DMS 273 treated with DMSO at 0.1 percent for 48 hours (cell line): ENCODE data around the gene SPATA13.

Source experiments
- DNase-seq: peaks from one replicate; lab custom pipeline; 2025; lab: John Stamatoyannopoulos, UW

SPATA13 gene

DNA sequence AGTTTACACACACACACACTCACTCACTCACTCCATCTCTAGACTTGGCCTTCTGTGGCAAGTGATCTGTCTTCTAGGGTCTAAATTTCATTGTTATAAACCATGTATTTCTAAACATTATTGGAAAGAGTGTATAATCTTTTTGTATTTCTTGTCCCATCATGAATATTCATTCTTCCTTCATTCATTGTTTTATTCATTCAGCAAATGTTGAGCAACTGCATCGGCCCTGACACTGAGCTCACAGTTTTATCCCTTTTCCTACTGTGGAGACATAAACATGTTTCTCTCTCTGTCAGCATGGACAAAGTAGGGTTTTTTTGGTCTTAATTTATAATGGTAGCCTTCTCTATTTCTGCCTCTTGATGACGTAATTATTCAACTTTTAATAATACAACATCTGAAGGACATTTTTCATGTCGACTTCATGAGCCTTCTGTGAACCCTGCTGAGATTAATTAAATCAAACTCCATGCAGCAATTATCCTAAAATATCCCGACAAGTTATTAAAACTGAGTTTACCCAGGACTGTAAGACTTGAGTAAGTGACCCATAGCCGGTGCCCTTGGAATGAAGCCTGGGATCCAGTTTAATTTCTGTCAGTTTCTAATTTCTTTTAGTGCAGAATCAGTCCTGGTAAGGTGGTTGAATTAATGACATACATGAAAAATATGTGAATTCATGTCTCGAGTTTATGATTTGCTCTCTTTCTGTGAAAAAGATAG is 7.3 kb downstream of the SPATA13 start:
- no peak for DNase-seq

DNA sequence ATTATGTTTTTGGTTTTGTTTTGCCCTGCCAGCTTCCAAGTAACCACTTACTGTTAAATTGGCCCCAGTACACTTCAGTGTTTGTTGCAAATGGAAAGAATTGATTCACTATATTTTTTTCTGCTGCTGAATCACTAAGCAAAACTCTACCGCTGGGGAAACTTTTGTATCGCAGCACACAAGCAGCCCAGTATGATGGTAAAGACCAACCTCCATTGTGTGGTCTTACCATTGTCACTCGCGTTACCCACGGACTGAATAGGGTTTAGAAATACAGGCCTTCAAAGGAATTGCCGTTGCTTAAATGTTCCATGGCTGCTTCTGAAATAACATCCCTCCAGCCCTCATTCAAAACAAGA is 7.9 kb downstream of the SPATA13 start:
- DNase-seq: no peak

DNA sequence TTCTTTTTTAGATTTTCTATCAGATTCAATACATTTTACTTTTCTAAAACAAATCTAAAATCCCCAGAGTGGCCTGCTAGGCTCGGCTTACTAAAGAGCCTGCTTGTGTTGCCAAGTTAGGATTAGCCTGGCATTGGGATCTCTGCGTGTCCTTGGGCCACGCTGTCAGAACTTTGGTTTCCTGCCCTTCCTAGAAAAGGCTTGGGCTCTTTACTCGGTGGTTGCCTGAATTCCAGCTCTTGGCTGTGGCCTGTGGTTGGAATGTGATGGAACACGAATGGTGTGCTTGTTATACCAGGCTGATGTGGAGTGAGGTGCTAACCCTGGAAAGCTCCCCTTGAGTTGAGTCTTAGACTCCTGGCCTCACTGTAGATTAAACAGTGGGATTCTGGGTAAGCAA is 8.5 kb downstream of the SPATA13 start:
- DNase-seq: no peak

GRCh38 chr13:24172071-24172470 is 11.6 kb downstream of the SPATA13 start:
- no peak for DNase-seq

- DNase-seq: no peak
These were observed 13.3 kb downstream of the SPATA13 start for GRCh38 chr13:24173795-24174194.

DNA sequence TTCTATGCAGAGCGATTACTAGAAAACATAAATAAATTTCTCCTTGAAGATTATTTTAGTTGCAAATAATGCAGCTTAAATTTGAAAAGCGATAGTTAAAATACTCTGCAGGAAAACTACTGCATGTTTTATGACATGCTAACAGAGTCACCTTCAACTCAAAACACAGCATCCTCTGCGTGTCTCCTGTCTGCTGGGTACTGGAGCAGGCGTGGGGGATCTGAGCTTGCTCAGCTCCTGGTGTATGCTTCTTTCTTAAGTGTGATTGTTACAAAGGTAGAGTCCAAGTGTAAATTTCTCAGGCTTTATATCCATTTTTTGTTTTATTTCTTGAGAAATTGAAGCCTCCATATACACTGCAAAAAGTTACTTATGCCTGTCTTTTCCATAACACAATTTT is 15.3 kb downstream of the SPATA13 start:
- DNase-seq: no peak

GRCh38 chr13:24176351-24177101 is 16.0 kb downstream of the SPATA13 start:
- DNase-seq: no peak

- no peak for DNase-seq
These were observed 18.4 kb downstream of the SPATA13 start for GRCh38 chr13:24178847-24179485.

DNA sequence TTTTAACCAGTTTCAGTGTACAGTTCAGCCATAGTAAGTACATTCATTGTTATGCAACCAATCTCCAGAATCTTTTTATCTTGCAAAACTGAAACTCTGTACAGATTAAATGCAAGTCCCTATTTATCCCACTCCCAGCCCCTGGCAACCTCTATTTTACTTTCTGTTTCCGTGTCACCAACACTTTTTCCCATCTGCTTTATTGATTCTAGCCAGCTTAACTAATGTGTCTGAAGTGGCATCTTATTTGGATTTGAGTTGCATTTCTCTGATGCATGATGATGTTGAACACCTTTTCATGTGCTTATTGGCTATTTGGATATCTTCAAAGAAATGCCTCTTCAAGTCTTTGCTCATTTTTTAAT is 18.9 kb downstream of the SPATA13 start:
- DNase-seq: no peak

DNA sequence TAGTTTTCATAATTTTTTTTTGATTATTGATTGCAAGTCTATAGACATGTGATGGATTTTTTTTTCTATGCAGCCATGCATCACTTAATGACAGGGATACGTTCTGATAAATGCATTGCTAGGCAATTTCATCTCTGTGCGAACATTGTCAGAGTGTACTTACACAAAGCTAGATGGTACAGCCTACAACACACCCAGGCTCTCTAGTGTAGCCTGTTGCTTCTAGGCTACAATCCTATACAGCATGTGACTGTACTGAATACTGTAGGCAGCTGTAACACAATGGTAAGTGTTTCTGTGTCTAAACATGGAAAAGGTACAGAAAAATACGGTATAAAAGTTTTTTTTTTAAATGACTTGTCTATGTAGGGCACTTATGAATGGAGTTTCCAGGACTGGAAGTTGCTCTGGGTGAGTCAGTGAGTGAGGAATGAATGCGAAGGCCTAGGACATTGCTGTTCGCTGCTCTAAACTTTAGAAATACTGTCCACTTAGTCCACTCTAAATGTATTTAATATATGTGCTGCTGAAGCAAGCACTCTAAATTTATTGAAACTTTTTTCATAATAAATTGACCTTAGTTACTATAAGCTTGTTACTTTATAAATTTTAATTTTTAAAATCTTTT is 20.3 kb downstream of the SPATA13 start:
- DNase-seq: no peak

DNA sequence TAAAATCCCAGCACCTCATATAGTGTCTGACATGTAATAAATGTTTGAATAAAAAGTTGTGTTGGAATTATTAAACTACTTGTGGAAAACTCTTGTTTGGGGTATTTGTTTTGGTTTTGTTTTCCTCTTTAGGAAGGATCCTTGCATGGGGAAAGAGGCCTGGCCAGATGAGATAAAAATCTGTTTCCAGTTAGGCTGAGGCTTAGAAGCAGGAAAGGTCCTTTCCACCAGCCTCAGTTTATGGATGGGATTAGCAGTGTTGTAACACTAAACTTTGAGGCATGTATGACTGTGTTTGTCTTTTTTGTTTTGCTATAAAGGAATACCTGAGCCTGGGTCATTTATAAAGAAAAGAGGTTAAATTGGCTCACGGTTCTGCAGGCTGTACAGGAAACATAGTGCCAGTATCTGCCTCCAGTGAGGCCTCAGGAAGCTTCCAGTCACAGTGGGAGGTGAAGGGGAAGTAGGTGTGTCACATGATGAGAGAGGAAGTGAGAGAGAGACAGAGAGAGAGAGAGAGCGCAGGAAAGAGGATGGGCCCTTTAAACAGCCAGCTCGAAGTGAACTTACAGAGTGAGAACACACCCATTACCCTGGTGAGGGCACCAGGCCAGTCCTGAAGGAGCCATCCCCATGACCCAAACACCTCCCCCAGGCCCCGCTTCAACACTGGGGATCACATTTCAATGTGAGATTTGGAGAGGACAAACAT is 21.6 kb downstream of the SPATA13 start:
- DNase-seq: no peak

DNA sequence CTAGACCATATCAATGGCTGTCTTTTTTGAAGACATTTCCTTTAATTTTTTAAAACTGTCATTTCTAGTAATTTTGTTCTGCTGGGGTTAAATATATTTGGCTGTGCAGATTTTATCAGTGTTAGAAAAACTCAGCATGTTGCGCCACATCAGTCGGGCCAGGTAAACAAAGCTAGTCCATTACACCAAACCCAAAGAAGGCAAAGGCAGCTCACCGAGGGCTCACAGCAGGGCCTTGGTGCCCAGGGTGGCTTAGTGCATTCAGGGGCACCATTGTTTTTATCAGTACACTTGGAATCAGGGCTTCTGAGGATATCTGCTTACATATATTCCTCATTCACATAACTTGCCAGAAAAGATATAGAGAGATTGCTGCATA is 22.2 kb downstream of the SPATA13 start:
- no peak for DNase-seq

- no peak for DNase-seq
These were observed 23.2 kb downstream of the SPATA13 start for GRCh38 chr13:24183741-24184182.

GRCh38 chr13:24184265-24184841 is 23.8 kb downstream of the SPATA13 start:
- no peak for DNase-seq

DNA sequence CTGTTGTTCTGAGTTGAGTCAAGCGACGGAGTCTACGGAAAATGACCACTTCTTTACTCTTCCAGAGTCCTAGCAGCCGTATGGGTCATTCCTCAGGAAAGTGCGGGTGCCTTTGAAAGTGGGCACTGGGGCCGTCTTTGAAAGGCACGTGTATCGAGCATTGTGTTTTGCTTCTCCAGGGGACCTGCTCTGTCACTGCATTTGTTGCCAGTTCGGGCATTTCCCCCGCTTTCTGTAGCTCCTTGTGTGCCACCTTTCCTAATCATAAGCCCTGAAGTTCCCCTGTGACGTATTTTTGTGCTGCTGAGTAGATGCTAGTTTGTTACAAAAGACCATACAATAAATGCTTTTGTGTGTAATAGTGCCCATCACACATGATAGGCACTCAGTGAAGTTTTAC is 24.4 kb downstream of the SPATA13 start:
- no peak for DNase-seq

GRCh38 chr13:24185591-24186232 is 25.2 kb downstream of the SPATA13 start:
- no peak for DNase-seq

DNA sequence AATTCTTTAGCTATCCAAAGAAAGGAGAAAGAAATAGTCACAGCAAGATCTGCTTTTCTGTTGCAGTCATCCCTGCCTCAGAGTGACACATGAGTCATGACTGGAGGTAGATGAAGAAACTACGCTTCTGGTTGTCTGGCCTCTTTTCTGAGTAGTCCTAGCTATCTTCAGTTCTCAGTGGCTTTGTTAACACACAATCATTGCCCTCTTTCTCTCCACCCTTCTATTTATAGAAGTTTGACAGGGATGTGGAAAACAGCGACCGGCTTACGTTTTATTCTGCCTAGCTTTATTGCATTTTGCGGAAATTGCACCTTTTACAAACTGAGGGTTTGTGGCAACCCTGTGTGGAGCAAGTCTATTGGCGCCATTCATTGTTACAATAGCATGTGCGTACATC is 26.7 kb downstream of the SPATA13 start:
- DNase-seq: no peak

GRCh38 chr13:24192057-24192810 is 31.7 kb downstream of the SPATA13 start:
- no peak for DNase-seq

DNA sequence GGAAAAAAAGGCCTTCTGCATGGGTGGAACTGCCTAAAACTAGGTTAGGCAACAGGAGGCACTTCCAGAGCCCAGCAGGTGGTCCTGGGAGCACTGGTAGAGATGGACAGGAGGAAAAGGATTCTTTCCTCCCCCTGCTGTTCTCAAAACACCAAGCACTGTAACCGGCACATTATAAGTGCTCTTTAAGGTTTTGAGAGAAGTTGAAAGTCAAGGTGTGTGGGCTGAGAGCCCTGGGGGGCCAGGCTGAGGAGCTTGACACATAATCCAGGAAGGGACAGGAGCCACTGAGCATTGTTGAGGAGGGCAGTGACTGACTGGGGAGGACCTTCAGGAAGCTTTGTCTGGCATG is 32.3 kb downstream of the SPATA13 start:
- no peak for DNase-seq

DNA sequence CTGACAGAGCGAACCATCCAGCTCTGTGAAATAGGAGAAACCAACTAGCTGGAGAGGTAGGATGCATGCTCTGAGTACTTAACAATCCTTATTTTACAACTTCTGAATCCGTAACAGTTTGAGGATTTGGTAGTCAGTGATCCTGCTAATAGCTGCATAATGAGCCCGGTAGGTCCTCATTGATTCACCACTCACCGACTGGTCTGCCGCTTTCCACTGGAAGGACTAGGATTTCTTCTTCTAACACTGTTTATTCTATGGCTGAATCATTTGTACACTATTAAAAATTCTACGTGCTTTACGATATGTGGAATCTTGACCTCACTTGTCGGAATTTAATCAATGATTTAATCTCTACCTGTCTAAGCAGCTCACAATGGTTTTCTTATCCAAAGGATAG is 33.9 kb downstream of the SPATA13 start:
- DNase-seq: no peak

GRCh38 chr13:24195626-24196025 is 35.1 kb downstream of the SPATA13 start:
- no peak for DNase-seq
